BE2C (cell line): ENCODE measurements around the gene LACTBL1.
A peak's percentile ranks its signal among the peaks of the same experiment; 100 is the strongest.
"Not testable (repeated sequence)": the region's sequence is repeated elsewhere in the genome, so short reads cannot be mapped to it uniquely, and the experiment has no call there.

Source experiments
- DNase-seq: peaks from one replicate; pipeline ENCODE4 v3.0.0-alpha.2; 2020
- H3K27me3 ChIP-seq: fragments of 250-450 bp; sonication (Bioruptor Pico); 2 replicates; pipeline ENCODE4 v1.5.1; 2020; ENCODE audit warnings: mild to moderate bottlenecking
- H3K36me3 ChIP-seq: fragments of 250-450 bp; sonication (Bioruptor Pico); 2 replicates; pipeline ENCODE4 v1.5.1; 2020; ENCODE audit warnings: mild to moderate bottlenecking
- H3K4me1 ChIP-seq: fragments of 250-450 bp; sonication (Bioruptor Pico); 2 replicates; pipeline ENCODE4 v1.5.1; 2020
- H3K4me3 ChIP-seq: 2 replicates; pipeline ENCODE4 v1.5.1; 2011; ENCODE audit warnings: low read depth, low read length
- H3K9me3 ChIP-seq: fragments of 250-450 bp; sonication (Bioruptor Pico); 2 replicates; pipeline ENCODE4 v1.5.1; 2020
- TF ChIP-seq, protein P1 (sequence below): IDR thresholded peaks from 2 replicates; pipeline ENCODE4 v1.5.1; 2012; ENCODE audit warnings: mild to moderate bottlenecking, low read depth, low read length

LACTBL1 gene

DNA sequence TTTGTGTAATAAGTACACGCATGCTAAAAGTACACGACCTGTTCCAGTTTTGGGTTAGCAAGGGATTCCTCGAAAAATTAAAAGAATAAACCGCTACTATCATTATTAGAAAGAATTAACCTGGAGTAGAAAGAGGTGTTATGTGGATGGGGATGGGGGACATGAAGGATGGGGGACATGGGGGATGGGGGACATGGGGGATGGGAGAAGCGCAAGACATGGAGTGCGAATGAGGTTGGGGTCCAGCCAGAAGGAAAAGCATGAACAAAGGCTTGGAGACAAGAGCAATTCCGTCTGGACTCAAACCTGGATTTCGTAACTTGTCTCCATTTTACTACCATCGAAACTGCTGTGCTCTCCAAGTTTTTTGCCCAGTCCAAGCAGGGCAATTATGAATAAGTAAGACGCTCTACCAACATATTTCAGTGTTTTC lies 46.0 kb upstream of the LACTBL1 start:
- Histone ChIP-seq H3K27me3 (no peaks in the 10 kb centered on the region), H3K36me3 (no peaks in the 10 kb centered on the region; the same call in 1 of the 2 replicates), H3K4me3 (peak overlapping the region; percentile 82), H3K4me1 (no peaks in the 10 kb centered on the region), H3K9me3 (no peaks in the 10 kb centered on the region; the same call in 1 of the 2 replicates)
- DNase-seq, result no peak
- TF ChIP-seq, protein P1, sequence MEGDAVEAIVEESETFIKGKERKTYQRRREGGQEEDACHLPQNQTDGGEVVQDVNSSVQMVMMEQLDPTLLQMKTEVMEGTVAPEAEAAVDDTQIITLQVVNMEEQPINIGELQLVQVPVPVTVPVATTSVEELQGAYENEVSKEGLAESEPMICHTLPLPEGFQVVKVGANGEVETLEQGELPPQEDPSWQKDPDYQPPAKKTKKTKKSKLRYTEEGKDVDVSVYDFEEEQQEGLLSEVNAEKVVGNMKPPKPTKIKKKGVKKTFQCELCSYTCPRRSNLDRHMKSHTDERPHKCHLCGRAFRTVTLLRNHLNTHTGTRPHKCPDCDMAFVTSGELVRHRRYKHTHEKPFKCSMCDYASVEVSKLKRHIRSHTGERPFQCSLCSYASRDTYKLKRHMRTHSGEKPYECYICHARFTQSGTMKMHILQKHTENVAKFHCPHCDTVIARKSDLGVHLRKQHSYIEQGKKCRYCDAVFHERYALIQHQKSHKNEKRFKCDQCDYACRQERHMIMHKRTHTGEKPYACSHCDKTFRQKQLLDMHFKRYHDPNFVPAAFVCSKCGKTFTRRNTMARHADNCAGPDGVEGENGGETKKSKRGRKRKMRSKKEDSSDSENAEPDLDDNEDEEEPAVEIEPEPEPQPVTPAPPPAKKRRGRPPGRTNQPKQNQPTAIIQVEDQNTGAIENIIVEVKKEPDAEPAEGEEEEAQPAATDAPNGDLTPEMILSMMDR, result no peak

DNA sequence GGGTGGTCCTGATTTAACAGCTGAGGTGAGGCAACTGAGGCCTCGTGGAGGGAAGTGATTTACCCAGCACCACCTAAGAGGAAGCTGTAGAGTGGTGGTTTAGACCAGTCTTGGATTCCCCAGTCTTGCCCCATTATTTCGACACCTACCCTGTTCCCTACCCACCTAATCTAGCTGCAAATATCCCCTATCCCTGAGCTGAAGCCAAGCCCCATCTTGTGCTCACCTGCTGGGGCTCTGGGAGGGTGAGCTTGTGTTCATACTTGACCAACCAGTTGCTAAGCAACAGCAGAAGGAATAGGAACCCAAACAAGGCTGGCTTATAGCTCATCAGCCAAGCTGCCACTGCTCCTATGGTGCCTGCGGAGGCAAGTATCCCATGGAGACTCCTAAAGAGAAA lies 41.0 kb upstream of the LACTBL1 start:
- Histone ChIP-seq H3K27me3 (no peaks in the 10 kb centered on the region), H3K4me1 (no peaks in the 10 kb centered on the region), H3K36me3 (no peaks in the 10 kb centered on the region), H3K4me3 (no peak overlapping the region), H3K9me3 (no peaks in the 10 kb centered on the region)
- no peak for DNase-seq
- TF ChIP-seq, protein P1, result no peak

DNA sequence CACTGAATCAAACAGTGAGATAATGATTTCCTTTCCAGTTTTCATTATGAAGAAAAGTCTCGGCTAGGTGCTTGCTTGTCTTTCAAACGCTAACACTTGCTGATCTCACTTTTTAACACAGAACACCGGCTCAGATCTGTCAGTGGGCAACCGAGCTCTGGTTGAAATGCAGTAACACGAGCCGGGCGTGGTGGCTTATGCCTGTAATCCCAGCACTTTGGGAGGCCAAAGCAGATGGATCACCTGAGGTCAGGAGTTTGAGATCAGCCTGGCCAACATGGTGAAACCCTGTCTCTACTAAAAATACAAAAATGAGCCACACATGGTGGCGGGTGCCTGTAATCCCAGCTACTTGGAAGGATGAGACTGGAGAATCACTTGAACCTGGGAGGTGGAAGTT lies 37.4 kb upstream of the LACTBL1 start:
- H3K4me3 ChIP-seq, H3K9me3 ChIP-seq, H3K27me3 ChIP-seq, H3K36me3 ChIP-seq, H3K4me1 ChIP-seq, DNase-seq: not testable (repeated sequence)

DNA sequence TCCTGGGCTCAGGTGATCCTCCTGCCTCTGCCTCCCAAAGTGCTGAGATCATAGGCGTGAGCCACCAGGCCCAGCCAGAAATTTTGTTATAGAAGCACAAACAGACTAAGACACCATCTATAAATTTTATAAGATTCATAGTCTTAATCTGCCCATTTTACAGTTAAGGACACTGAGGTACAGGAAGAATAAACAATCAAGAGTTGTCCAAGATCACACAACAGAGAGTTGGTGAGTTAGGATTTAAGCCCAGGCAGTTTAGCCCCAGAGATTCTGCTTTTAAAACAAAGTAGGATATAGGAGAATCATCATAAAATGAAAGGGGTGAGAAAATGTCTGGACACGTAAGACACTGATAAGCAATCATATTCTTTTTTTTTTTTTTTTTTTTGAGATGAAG lies 36.2 kb upstream of the LACTBL1 start:
- no peaks in the 10 kb centered on the region for H3K9me3 ChIP-seq
- H3K27me3 ChIP-seq, result no peaks in the 10 kb centered on the region
- no peak overlapping the region for H3K4me3 ChIP-seq
- no peaks in the 10 kb centered on the region for H3K4me1 ChIP-seq
- no peak for DNase-seq
- no peaks in the 10 kb centered on the region for H3K36me3 ChIP-seq
- TF ChIP-seq, protein P1, result no peak

DNA sequence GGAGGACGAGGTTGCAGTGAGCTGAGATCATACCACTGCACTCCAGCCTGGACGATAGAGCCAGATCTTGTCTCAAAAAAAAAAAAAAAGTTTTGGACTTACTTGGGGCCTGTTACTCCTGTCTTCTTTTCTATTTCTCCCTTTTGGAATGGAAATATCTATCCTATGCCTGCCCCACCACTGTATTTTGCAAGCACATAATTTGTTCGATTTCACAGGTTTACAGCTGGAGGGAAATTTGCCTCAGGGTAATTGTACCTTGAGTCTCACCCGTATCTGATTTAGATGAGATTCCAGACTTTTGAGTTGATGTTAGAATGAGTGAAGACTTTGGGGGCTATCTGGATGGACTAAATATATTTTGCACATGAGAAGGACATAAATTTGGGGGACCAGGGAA lies 34.4 kb upstream of the LACTBL1 start:
- no peaks in the 10 kb centered on the region for H3K36me3 ChIP-seq
- no peaks in the 10 kb centered on the region for H3K27me3 ChIP-seq
- no peaks in the 10 kb centered on the region for H3K9me3 ChIP-seq
- TF ChIP-seq, protein P1, result no peak
- no peaks in the 10 kb centered on the region for H3K4me1 ChIP-seq
- no peak for DNase-seq
- H3K4me3 ChIP-seq, result no peak overlapping the region

DNA sequence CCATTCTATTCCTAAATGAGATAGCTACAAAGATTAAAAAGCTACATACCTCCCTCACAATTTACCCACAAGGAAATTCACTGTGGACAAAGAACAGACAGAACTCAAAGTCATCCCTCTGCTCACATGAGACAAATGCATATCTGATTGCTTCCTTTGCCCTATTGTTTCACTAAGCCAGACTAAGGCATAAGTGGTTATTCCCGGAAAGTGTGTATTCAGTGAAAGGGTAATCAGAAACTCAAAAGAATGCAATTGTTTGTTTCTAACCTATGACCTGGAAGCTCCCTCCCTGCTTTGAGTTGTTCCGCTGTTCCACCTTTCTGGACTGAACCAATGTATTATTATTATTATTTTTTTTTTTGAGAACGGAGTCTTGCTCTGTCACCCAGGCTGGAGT lies 32.1 kb upstream of the LACTBL1 start:
- not testable (repeated sequence) for DNase-seq, H3K27me3 ChIP-seq, H3K4me1 ChIP-seq, H3K9me3 ChIP-seq, H3K36me3 ChIP-seq, H3K4me3 ChIP-seq

DNA sequence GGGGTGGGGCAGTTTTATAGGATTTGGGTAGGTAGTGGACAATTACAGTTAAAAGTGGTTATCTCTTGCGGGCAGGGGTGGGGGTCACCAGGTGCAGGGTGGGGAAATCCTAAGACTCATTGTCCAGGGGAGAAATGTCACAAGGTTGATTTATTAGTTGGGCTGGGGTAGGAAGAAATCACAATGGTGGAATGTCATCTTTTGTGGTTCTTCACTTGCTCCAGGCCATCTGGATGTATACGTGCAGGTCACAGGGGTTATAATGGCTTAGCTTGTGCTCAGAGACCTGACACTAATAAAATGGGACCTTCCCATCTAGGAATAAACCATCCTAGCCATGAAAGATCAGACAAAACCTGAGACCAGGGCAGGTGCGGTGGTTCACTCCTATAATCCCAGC lies 31.4 kb upstream of the LACTBL1 start:
- H3K9me3 ChIP-seq, result no peaks in the 10 kb centered on the region
- no peak overlapping the region for H3K4me3 ChIP-seq
- no peaks in the 10 kb centered on the region for H3K36me3 ChIP-seq
- no peaks in the 10 kb centered on the region for H3K4me1 ChIP-seq
- H3K27me3 ChIP-seq, result no peaks in the 10 kb centered on the region
- no peak for DNase-seq
- TF ChIP-seq, protein P1, result no peak

DNA sequence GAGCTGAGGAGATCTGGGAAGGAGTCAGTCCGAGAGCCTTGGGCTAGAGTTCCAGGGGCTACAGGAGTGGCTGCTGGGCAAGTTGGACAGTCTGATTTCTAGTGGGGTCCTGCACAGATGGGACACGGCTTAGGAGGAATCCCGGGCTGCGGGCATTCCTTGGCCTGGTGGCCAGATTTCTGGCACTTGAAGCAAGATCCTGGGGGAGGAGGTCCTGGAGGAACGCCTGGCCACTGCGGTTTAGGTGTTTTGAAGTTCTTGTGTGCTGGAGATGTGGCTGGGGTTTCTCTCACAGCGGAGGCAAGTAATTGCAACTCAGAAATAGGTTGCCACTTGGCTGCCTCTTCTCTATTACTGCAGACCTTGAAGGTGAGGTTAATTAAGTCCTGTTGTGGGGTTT lies 29.6 kb upstream of the LACTBL1 start:
- not testable (repeated sequence) for DNase-seq, H3K4me1 ChIP-seq, H3K9me3 ChIP-seq, H3K27me3 ChIP-seq, H3K36me3 ChIP-seq, H3K4me3 ChIP-seq

DNA sequence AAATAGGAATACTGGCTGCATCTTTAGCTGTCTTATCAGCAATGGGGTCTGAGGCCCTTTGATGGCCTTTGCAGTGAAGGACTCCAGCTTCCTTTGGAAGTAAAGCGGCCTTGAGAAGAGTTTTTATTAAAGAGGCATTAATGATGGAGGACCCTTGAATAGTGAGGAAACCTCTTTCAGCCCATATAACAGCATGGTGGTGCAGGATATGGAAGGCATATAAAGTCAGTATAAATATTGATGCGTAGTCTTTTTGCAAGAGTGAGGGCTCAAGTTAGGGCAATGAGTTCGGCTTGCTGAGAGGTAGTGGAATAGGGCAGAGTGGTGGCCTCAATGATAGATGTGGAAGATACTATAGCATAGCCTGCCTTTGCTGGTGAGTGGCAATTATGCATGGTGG lies 27.5 kb upstream of the LACTBL1 start:
- not testable (repeated sequence) for H3K4me1 ChIP-seq, H3K36me3 ChIP-seq, H3K27me3 ChIP-seq, DNase-seq, H3K9me3 ChIP-seq, H3K4me3 ChIP-seq

DNA sequence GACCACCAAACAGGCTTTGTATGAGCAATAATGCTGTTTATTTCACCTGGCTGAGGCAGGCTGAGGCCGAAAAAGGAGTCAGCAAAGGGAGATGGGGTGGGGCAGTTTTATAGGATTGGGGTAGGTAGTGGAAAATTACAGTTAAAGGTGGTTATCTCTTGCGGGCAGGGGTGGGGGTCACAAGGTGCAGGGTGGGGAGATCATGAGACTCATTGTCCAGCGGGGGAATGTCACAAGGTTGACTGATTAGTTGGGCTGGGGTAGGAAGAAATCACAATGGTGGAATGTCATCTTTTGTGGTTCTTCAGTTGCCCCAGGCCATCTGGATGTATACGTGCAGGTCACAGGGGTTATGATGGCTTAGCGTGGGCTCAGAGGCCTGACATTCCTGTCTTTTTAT lies 24.9 kb upstream of the LACTBL1 start:
- not testable (repeated sequence) for H3K4me1 ChIP-seq, H3K4me3 ChIP-seq, H3K27me3 ChIP-seq, DNase-seq, H3K36me3 ChIP-seq, H3K9me3 ChIP-seq
